SU-DHL-6 (cell line): ENCODE data around the gene CAPZA2.

Experiments
- H2AFZ ChIP-seq: fragments of 200-600 bp; sonication (generic); 2 replicates; pipeline ENCODE4 v1.6.1; 2014; ENCODE audit warnings: low read depth, mild to moderate bottlenecking, moderate library complexity, mixed read lengths, antibody characterized with exemption, low read length; ENCODE audit not compliant: severe bottlenecking
- H3F3A ChIP-seq: fragments of 200-600 bp; shearing (Covaris generic); 2 replicates; pipeline ENCODE4 v1.6.0; 2016; ENCODE audit warnings: antibody characterized with exemption, mild to moderate bottlenecking; ENCODE audit not compliant: insufficient read depth
- H3K27ac ChIP-seq: fragments of 200-600 bp; sonication (generic); 2 replicates; pipeline ENCODE4 v1.5.1; 2016; ENCODE audit warnings: low read depth, mild to moderate bottlenecking, low read length, moderate library complexity, mixed read lengths
- H3K27me3 ChIP-seq: fragments of 200-600 bp; sonication (generic), shearing (Covaris generic); 2 replicates; pipeline ENCODE4 v1.6.0; 2014; ENCODE audit warnings: mild to moderate bottlenecking, low read length
- H3K36me3 ChIP-seq: fragments of 200-600 bp; sonication (generic); 2 replicates; pipeline ENCODE4 v1.6.1; 2014; ENCODE audit warnings: mild to moderate bottlenecking, low read length, mixed read lengths
- H3K4me2 ChIP-seq: fragments of 300-600, 200-600 bp; shearing (Covaris generic), sonication (generic); 2 replicates; pipeline ENCODE4 v1.6.0; 2014; ENCODE audit warnings: low read length, low read depth, mild to moderate bottlenecking; ENCODE audit not compliant: poor library complexity, severe bottlenecking
- H3K4me3 ChIP-seq: fragments of 200-600 bp; sonication (generic); 2 replicates; pipeline ENCODE4 v1.5.1; 2014; ENCODE audit warnings: antibody characterized with exemption, low read length, mild to moderate bottlenecking, mixed read lengths; ENCODE audit not compliant: insufficient read depth, poor library complexity, severe bottlenecking
- H3K79me2 ChIP-seq: fragments of 200-600 bp; sonication (generic); 2 replicates; pipeline ENCODE4 v1.6.1; 2014; ENCODE audit warnings: mild to moderate bottlenecking, low read length, moderate library complexity; ENCODE audit not compliant: insufficient read depth
- H3K9ac ChIP-seq: fragments of 200-600 bp; sonication (generic); 2 replicates; pipeline ENCODE4 v1.7.0; 2014; ENCODE audit warnings: mild to moderate bottlenecking, low read length
- H3K9me2 ChIP-seq: fragments of 200-600 bp; sonication (generic); replicated peaks from 2 replicates; pipeline ENCODE4 v1.6.1; 2014; ENCODE audit warnings: low read length; ENCODE audit not compliant: insufficient read depth
- H3K9me3 ChIP-seq: fragments of 200-600 bp; sonication (generic); 2 replicates; pipeline ENCODE4 v1.6.1; 2014; ENCODE audit warnings: low read length, mixed read lengths; ENCODE audit not compliant: insufficient read depth
- H4K20me1 ChIP-seq: fragments of 200-600 bp; sonication (generic); 2 replicates; pipeline ENCODE4 v1.6.1; 2014; ENCODE audit warnings: low read depth, mild to moderate bottlenecking, antibody characterized with exemption, low read length, moderate library complexity, mixed read lengths
- EZH2phosphoT487 ChIP-seq: fragments of 200-600 bp; sonication (generic), shearing (Covaris generic); conservative IDR thresholded peaks from 2 replicates; pipeline ENCODE4 v1.6.1; 2018; ENCODE audit warnings: mild to moderate bottlenecking, antibody characterized with exemption, low read length, moderate library complexity, mixed read lengths
- TF ChIP-seq, protein P1 (sequence below): fragments of 200-600 bp; sonication (generic); IDR thresholded peaks from one replicate; pipeline ENCODE4 v1.5.1; 2017; ENCODE audit warnings: antibody characterized with exemption, mild to moderate bottlenecking, low read length, moderate library complexity; ENCODE audit not compliant: insufficient read depth, poor library complexity, severe bottlenecking

CAPZA2 gene

DNA sequence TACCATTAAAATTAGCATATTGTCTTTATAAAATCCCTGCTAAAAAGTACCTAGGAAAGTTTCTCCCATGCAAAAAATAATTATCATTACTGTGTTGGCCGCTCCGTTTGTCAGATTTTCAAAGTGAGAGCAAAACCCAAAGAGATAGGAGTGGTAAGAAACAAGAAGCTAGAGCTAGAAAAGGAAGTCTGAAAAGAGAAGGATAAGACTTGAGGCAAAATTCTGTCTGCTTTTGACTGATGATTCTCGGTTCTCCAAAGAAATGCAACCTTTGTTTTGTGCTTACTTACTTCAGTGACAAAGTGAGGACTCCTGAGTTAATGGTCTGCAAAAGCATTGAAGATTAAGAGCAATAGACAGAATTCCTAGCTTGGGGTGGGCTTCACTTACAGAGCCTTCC is 33.3 kb upstream of the CAPZA2 start:
- H3K4me3 ChIP-seq, result no peak overlapping the region
- H4K20me1 ChIP-seq, result no peaks in the 10 kb centered on the region
- TF ChIP-seq, protein P1, sequence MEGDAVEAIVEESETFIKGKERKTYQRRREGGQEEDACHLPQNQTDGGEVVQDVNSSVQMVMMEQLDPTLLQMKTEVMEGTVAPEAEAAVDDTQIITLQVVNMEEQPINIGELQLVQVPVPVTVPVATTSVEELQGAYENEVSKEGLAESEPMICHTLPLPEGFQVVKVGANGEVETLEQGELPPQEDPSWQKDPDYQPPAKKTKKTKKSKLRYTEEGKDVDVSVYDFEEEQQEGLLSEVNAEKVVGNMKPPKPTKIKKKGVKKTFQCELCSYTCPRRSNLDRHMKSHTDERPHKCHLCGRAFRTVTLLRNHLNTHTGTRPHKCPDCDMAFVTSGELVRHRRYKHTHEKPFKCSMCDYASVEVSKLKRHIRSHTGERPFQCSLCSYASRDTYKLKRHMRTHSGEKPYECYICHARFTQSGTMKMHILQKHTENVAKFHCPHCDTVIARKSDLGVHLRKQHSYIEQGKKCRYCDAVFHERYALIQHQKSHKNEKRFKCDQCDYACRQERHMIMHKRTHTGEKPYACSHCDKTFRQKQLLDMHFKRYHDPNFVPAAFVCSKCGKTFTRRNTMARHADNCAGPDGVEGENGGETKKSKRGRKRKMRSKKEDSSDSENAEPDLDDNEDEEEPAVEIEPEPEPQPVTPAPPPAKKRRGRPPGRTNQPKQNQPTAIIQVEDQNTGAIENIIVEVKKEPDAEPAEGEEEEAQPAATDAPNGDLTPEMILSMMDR, result no peak
- TF ChIP-seq EZH2phosphoT487, result no peak

GRCh38 chr7:116829493-116829892 is 32.9 kb upstream of the CAPZA2 start:
- no peaks in the 10 kb centered on the region for H3K9me3 ChIP-seq
- no peaks in the 10 kb centered on the region for H3K79me2 ChIP-seq
- no peaks in the 10 kb centered on the region for H3K9me2 ChIP-seq
- H3K27me3 ChIP-seq, result no peaks in the 10 kb centered on the region
- no peak overlapping the region for H3K27ac ChIP-seq
- no peak overlapping the region for H3K4me2 ChIP-seq
- H3K9ac ChIP-seq, result no peak overlapping the region
- no peak overlapping the region for H3K4me3 ChIP-seq
- no peaks in the 10 kb centered on the region for H4K20me1 ChIP-seq
- no peaks in the 10 kb centered on the region for H3K36me3 ChIP-seq
- no peaks in the 10 kb centered on the region for H3F3A ChIP-seq
- TF ChIP-seq EZH2phosphoT487, result no peak
- TF ChIP-seq, protein P1, result no peak
- H2AFZ ChIP-seq, result no peak overlapping the region

More for the DNA sequence above, 33.3 kb upstream of the CAPZA2 start:
- Histone ChIP-seq H3K9ac (no peak overlapping the region), H3K36me3 (no peaks in the 10 kb centered on the region), H3K9me2 (no peaks in the 10 kb centered on the region), H3K27ac (no peak overlapping the region), H3F3A (no peaks in the 10 kb centered on the region), H3K79me2 (no peaks in the 10 kb centered on the region), H2AFZ (no peak overlapping the region), H3K4me2 (no peak overlapping the region), H3K27me3 (no peaks in the 10 kb centered on the region), H3K9me3 (no peaks in the 10 kb centered on the region)

DNA sequence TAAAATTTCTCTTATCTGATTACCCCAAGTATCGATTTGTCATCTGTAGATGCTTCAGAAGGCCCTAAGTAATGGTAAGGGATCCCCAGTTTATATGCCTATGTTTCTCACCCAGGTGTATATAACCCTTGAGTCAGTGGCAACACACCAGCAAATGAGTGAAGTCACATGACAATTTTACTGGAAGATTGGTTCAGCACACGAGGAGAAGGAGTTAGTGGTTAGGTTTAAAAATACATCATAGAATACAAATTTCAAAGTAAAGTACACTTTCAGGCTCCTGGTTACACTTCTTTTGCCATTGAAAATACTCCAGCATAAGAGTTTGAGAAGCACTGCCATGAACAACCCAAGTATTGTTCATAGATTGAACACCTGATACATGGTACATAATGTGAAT is 29.7 kb upstream of the CAPZA2 start:
- Histone ChIP-seq H3K27me3 (no peaks in the 10 kb centered on the region), H3K9me2 (no peaks in the 10 kb centered on the region), H3K9me3 (no peaks in the 10 kb centered on the region), H4K20me1 (no peaks in the 10 kb centered on the region), H2AFZ (no peak overlapping the region), H3K4me3 (no peak overlapping the region), H3F3A (no peaks in the 10 kb centered on the region), H3K79me2 (no peaks in the 10 kb centered on the region), H3K36me3 (no peaks in the 10 kb centered on the region), H3K27ac (no peak overlapping the region), H3K9ac (no peak overlapping the region), H3K4me2 (no peak overlapping the region)
- TF ChIP-seq, protein P1, result no peak
- no peak for TF ChIP-seq EZH2phosphoT487
